IPS DF 6.9 (cell line): ENCODE measurements around the gene ZMIZ1.

Source experiments
- DNase-seq: peaks from one replicate; pipeline ENCODE4 v3.0.0-alpha.2; 2013; ENCODE audit warnings: low read depth, low spot score
- H3K27ac ChIP-seq: one replicate; pipeline ENCODE4 v1.5.1; 2013; ENCODE audit warnings: low read length, control low read depth
- H3K27me3 ChIP-seq: 2 replicates; pipeline ENCODE4 v1.6.1; 2013; ENCODE audit warnings: mild to moderate bottlenecking, low read length; ENCODE audit not compliant: control insufficient read depth, insufficient read depth
- H3K36me3 ChIP-seq: 2 replicates; pipeline ENCODE4 v1.6.1; 2013; ENCODE audit warnings: low read length; ENCODE audit not compliant: control insufficient read depth, insufficient read depth
- H3K4me1 ChIP-seq: 2 replicates; pipeline ENCODE4 v1.6.1; 2013; ENCODE audit warnings: low read length; ENCODE audit not compliant: control insufficient read depth, insufficient read depth
- H3K4me3 ChIP-seq: 2 replicates; pipeline ENCODE4 v1.5.1; 2013; ENCODE audit warnings: mild to moderate bottlenecking, low read length
- H3K9me3 ChIP-seq: 2 replicates; pipeline ENCODE4 v1.6.1; 2013; ENCODE audit warnings: low read length, inconsistent platforms; ENCODE audit not compliant: control insufficient read depth, insufficient read depth
- WGBS: extraction: QIAGEN DNeasy Blood & Tissue Kit; methylation state at CpG from one replicate; pipeline ENCODE4 v1.1.7; 2013; ENCODE audit warnings: mixed read lengths, missing lambda C conversion rate; ENCODE audit not compliant: insufficient read length, insufficient coverage; 5-methylcytosine and 5-hydroxymethylcytosine counted together

ZMIZ1 gene

DNA sequence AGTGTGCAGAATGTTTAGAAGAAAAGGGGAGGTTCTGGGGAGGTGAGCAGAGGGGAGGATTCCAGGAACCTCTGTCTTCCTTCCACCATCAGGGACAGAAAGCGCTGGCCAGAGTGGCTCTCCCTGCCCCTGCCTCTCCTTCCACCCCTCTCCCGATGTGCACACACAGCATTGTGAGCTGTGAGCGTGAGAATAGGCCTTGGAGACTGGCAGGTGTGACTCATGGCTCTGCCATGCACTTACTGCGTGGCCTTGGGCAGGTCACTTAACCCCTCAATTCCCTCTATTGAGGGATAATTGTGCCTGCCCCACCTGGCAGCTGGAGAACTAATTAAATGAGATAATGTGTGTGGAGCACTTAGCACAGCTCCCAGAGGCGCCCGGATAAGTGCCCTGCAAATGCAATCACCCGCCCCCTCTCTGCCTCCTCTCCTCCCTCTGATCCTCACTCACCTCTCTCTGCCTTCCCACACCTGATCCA, 115.4 kb downstream of the ZMIZ1 start:
- no peaks in the 10 kb centered on the region; the same call in 1 of the 2 replicates for H3K36me3 ChIP-seq
- DNase-seq: no peak
- no peaks in the 10 kb centered on the region for H3K9me3 ChIP-seq
- no peak overlapping the region for H3K4me3 ChIP-seq
- no peaks in the 10 kb centered on the region for H3K27me3 ChIP-seq
- no peak overlapping the region for H3K27ac ChIP-seq
- H3K4me1 ChIP-seq: peaks cover 10% of the 10 kb centered on the region; the same call in 1 of the 2 replicates
- no CpG with 5 or more reads among the region's 7 CpGs for WGBS

DNA sequence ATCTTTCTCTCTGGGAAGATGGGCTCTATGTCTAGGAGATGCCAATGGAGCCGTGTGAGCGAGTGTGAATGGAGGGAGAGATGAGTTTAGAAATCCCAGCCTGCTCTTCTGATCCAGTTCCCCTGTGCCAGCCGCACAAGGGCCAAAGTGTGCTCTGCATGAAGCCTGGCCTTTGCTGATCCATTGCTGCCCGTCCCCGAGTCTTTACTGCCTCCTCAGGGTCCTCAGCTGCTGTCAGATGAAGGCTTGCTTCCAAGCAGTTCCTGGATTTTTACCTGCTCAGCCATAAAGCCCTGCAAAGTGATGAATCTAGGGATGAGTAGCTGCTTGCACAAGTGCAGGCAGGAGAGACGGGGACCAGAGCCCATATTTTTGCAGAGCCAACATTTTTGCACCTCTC, 115.9 kb downstream of the ZMIZ1 start:
- no peak for DNase-seq
- no peak overlapping the region for H3K4me3 ChIP-seq
- H3K27me3 ChIP-seq: no peaks in the 10 kb centered on the region
- no peaks in the 10 kb centered on the region; the same call in 1 of the 2 replicates for H3K36me3 ChIP-seq
- WGBS: no CpG with 5 or more reads among the region's 6 CpGs
- H3K27ac ChIP-seq: no peak overlapping the region
- peaks cover 7% of the 10 kb centered on the region; the same call in 1 of the 2 replicates for H3K4me1 ChIP-seq
- no peaks in the 10 kb centered on the region for H3K9me3 ChIP-seq

DNA sequence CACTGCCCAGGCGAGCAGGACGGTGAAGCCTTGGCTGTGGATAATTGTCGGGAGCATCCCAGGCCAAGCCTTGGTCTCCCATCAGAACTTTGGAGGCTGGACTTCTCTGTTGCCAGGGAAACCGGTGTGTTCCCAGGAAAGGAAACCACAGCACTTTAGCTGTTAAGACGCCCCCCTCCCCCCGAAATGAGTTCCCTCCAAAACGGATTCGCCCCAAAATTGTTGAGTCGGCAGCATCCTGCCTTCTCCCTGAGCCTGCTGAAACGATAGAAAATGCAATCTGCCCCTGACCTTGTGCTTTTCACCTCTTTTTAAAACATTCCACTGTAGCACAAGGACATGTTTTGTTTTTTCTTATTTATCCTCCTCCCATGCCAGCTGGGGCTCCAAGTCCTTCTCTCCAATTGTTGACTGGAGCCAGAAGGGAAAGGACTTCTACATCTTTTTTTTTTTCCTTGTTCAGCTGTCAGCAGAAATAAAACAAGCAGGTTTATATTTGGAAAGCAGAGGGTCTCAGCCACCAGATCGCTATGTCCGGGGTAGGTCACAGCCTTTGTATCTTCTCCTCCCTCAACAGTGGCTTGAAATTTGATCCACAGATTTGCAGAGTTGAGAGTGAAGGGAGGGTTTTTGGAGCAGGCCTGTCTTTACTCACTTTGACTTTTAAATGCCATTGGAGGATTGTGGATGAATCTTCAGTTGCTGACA, 116.5 kb downstream of the ZMIZ1 start:
- Histone ChIP-seq H3K27me3 (no peaks in the 10 kb centered on the region), H3K9me3 (no peaks in the 10 kb centered on the region), H3K27ac (no peak overlapping the region), H3K36me3 (no peaks in the 10 kb centered on the region; the same call in 1 of the 2 replicates), H3K4me1 (peaks cover 7% of the 10 kb centered on the region; the same call in 1 of the 2 replicates), H3K4me3 (no peak overlapping the region)
- no peak for DNase-seq
- no CpG with 5 or more reads among the region's 12 CpGs for WGBS

DNA sequence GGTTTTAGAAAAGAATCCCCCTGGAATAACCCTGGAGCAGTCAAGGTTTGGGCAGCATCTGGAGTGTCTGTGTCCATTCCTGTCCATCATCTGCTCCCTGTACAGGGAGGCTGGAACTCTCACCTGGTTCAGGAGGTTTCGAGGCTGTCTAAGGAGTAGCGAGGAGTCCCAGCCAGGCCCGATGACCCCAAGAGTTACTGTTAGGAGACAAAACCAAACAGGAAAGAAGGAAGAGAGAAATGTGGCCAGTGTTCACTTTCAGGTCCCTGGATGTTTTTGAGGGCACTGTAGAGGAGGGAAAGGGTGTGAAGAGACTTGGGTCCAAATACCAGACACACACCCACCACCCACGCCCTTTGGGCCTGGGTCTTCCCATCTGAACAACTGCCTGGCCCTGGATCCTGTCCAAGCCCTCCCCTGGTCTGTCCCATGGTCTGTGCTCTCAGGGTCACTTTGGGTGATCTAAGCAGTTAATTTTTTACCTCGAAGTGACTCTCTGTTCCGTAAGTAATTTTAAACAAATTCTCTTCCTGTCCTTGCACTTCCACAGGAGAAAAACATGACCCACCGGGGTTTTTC, 117.1 kb downstream of the ZMIZ1 start:
- H3K36me3 ChIP-seq: no peaks in the 10 kb centered on the region; the same call in 1 of the 2 replicates
- H3K9me3 ChIP-seq: no peaks in the 10 kb centered on the region
- H3K4me3 ChIP-seq: no peak overlapping the region
- H3K4me1 ChIP-seq: peaks cover 7% of the 10 kb centered on the region; the same call in 1 of the 2 replicates
- no peaks in the 10 kb centered on the region for H3K27me3 ChIP-seq
- WGBS: no CpG with 5 or more reads among the region's 7 CpGs
- H3K27ac ChIP-seq: no peak overlapping the region
- no peak for DNase-seq

DNA sequence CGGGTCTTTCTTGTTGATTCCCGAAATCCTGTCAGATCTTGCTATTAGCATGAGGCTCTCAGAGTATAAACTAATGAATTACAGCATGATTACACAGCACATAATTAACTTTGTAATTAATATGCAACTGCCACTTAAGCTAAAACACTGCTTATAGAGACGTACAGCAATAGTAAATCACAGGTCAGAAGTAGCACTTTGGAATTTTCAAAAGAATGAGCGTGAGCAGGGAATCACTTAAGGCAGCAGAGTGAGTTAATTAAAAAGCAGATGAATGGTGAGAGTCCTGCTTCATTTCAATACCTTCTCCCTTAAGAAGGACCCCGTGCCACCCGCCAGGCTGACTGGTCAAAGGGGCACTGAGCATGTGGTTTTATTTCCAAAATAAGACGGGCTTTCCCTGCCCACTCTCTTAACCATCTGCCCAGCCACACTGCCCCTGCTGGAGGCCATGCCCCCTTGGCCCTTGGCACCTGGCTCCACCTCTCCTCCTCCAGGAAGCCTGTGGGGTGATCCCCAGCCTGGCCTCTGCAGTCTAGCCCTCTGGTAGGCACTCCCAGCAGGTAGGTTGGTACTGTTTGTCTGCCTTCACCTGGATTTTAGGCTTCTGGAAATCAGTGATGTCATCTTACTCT, 117.8 kb downstream of the ZMIZ1 start:
- Histone ChIP-seq H3K4me1 (peaks cover 7% of the 10 kb centered on the region; the same call in 1 of the 2 replicates), H3K27me3 (no peaks in the 10 kb centered on the region), H3K9me3 (no peaks in the 10 kb centered on the region), H3K27ac (no peak overlapping the region), H3K4me3 (no peak overlapping the region), H3K36me3 (no peaks in the 10 kb centered on the region)
- no peak for DNase-seq
- WGBS: no CpG with 5 or more reads among the region's 7 CpGs

DNA sequence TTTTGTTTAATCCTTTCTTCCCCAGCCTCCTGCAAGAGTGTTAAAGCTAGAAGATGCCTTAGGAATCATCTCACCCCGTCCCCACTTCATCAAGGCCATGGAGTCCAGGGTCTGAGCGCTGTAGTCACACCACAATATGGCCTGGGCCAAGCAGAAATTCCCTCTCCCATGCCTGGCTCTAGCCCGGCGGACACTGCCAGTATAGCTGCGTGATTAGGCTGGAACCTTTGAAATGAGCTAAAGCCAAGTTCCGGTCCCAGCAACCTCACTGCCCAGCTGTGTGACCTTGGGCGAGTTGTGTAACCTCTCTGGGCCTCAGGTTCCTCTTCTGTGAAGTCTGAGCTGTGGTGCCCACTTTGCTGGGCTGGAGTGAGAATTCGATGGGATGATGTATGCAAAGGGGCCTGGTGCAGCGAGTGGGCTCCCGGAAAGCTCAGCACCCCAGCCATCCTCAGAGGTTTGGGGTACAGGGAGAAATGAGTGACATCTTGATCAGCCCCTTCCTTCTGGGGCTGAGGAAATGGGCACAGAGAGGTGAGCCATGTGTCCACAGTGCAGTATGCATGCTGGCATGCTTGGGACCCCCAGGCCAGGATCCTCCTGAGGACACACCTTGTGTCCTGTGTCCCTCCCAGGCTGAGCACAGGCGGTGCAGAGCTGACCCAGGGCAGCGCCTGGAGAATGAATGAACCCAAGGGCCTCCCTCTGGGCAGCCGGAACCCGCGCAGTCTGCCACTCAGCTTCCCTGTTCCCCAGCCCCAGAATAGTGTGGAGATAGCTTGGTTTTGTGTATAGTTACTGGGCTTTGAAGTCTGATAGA, 118.6 kb downstream of the ZMIZ1 start:
- Histone ChIP-seq H3K9me3 (no peaks in the 10 kb centered on the region), H3K4me3 (no peak overlapping the region), H3K27me3 (no peaks in the 10 kb centered on the region), H3K4me1 (peaks cover 7% of the 10 kb centered on the region; the same call in 1 of the 2 replicates), H3K36me3 (no peaks in the 10 kb centered on the region), H3K27ac (no peak overlapping the region)
- no peak for DNase-seq
- no CpG with 5 or more reads among the region's 15 CpGs for WGBS

DNA sequence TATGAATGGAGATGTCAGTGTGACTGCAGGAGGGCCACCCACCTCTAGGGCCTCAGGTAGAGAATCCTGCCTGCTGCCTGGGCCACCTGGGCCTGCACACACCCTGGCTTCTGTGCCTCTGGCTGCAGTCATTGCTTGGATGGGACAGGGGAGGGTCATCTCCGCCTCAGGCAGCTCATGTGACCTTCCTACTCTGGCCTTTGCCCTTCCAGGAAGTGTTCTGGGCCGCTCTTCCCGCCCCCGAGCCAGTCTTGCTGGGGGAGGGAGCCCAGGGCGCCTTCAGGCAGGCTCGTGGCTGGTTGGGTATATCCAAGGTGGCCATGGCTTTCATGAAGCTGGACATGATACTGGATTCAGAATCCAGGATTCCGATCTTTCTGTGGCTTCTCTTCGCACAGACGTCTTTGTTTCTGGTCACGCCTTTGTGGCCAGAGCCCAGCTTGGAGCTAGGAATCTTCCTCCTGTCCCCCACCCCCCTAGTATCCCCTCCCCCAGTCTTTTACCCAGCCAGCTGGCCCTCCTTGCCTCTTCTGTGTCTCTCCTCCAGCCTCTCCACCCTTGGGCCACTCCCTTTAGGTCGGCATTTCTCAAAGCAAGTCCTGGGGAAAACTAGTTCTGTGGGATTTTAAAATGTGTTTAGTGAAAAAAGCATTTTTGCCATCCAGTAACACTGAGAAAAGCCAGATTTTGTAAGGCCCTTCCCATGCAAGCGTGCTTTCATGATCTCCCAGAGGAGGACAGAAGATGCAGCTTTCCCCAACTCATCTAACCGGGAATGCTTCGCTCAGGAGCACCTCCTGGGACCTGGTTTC, 119.6 kb downstream of the ZMIZ1 start:
- WGBS: no CpG with 5 or more reads among the region's 14 CpGs
- no peak for DNase-seq
- Histone ChIP-seq H3K4me3 (no peak overlapping the region), H3K9me3 (no peaks in the 10 kb centered on the region), H3K36me3 (no peaks in the 10 kb centered on the region), H3K27me3 (no peaks in the 10 kb centered on the region), H3K27ac (no peak overlapping the region), H3K4me1 (peaks cover 7% of the 10 kb centered on the region; the same call in 1 of the 2 replicates)

DNA sequence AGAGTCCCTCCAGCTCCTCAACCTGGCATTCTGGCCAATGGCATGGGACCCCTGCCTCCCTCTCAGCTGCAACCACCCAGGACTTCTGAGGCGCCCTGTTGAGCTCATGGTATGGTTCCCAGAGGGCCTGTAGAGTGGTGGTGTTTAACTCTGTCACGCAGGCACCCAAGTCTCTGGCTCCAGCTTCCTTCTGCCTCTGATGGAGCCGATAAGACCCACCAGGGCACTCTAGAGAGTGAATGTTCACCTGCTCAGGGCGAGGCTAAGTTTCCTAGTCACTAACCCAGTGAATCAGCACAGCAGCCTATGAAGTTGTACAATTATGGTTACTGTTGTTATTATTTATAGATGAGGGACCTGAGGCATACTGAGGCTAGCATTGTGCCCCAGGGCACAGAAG, 120.4 kb downstream of the ZMIZ1 start:
- no peak for DNase-seq
- Histone ChIP-seq H3K36me3 (no peaks in the 10 kb centered on the region), H3K27me3 (no peaks in the 10 kb centered on the region), H3K4me1 (peaks cover 8% of the 10 kb centered on the region; the same call in 1 of the 2 replicates), H3K9me3 (no peaks in the 10 kb centered on the region), H3K27ac (no peak overlapping the region), H3K4me3 (no peak overlapping the region)
- no CpG with 5 or more reads among the region's 4 CpGs for WGBS

DNA sequence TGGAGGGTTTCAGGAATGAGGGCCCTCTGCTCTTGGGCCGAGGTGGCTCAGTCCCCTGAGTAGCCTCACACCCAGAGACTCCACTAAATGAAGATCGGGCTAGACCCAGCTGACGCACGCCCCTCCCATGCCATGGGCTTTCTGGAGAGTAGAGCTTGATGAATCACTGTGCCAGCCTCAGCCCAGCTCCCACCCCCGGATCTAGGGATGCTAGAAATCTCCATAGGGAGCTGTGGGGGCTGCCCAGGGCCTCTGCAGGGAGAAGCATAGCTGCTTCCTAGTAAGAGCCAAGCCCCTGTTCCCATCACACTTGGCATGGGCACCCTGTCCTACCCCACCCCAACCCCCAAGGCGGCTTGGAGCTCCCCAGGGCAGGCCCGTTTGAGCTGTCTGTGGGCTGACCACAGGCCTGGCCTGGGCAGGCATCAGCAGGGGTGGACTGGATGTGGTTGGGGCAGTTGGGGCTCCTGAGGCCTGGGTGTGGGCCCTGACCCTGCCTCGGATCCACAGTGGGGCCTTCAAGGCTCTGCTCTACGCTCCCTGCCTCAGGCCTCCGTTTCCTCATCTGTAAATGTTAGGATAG, 121.2 kb downstream of the ZMIZ1 start:
- Histone ChIP-seq H3K9me3 (no peaks in the 10 kb centered on the region), H3K4me1 (peaks cover 5% of the 10 kb centered on the region; the same call in 1 of the 2 replicates), H3K27me3 (no peaks in the 10 kb centered on the region), H3K4me3 (no peak overlapping the region), H3K27ac (no peak overlapping the region), H3K36me3 (no peaks in the 10 kb centered on the region)
- no peak for DNase-seq
- WGBS: no CpG with 5 or more reads among the region's 10 CpGs
